IPS-11a (cell line): Measurements from ENCODE around the gene SLC4A3.
A peak's percentile ranks its signal among the peaks of the same experiment; 100 is the strongest.

Source experiments
- H3K4me3 ChIP-seq: one replicate; pipeline ENCODE4 v1.5.1; 2013; ENCODE audit warnings: low read depth, low read length, control low read depth

Gene SLC4A3

GRCh38 chr2:219611866-219612576 lies 15.4 kb upstream of the SLC4A3 start:
- no peak overlapping the region for H3K4me3 ChIP-seq

GRCh38 chr2:219612577-219613286 lies 14.7 kb upstream of the SLC4A3 start:
- no peak overlapping the region for H3K4me3 ChIP-seq

GRCh38 chr2:219613461-219614070 lies 13.9 kb upstream of the SLC4A3 start:
- no peak overlapping the region for H3K4me3 ChIP-seq

GRCh38 chr2:219614076-219614860 lies 13.2 kb upstream of the SLC4A3 start:
- no peak overlapping the region for H3K4me3 ChIP-seq

- no peak overlapping the region for H3K4me3 ChIP-seq
Measured at GRCh38 chr2:219615036-219615435, 12.4 kb upstream of the SLC4A3 start.

- H3K4me3 ChIP-seq = no peak overlapping the region
Measured at GRCh38 chr2:219615894-219616293, 11.5 kb upstream of the SLC4A3 start.

GRCh38 chr2:219616550-219616949 lies 10.9 kb upstream of the SLC4A3 start:
- H3K4me3 ChIP-seq = no peak overlapping the region

- no peak overlapping the region for H3K4me3 ChIP-seq
Measured at GRCh38 chr2:219618733-219619122, 8.7 kb upstream of the SLC4A3 start.

GRCh38 chr2:219619235-219619634 lies 8.2 kb upstream of the SLC4A3 start:
- no peak overlapping the region for H3K4me3 ChIP-seq

GRCh38 chr2:219620546-219620945 lies 6.9 kb upstream of the SLC4A3 start:
- H3K4me3 ChIP-seq = no peak overlapping the region

GRCh38 chr2:219621935-219622334 lies 5.5 kb upstream of the SLC4A3 start:
- no peak overlapping the region for H3K4me3 ChIP-seq

- H3K4me3 ChIP-seq = no peak overlapping the region
Measured at GRCh38 chr2:219622472-219622871, 5.0 kb upstream of the SLC4A3 start.

- H3K4me3 ChIP-seq = no peak overlapping the region
Measured at GRCh38 chr2:219624565-219624964, 2.9 kb upstream of the SLC4A3 start.

GRCh38 chr2:219625179-219625578 lies 2.3 kb upstream of the SLC4A3 start:
- no peak overlapping the region for H3K4me3 ChIP-seq

GRCh38 chr2:219626540-219626939 lies 890 bp upstream of the SLC4A3 start:
- H3K4me3 ChIP-seq = no peak overlapping the region

- H3K4me3 ChIP-seq = peak overlapping the region; percentile 35
Measured at GRCh38 chr2:219628235-219628985, 980 bp downstream of the SLC4A3 start.

GRCh38 chr2:219628986-219629901 lies 1.8 kb downstream of the SLC4A3 start:
- H3K4me3 ChIP-seq = no peak overlapping the region

GRCh38 chr2:219629976-219630695 lies 2.7 kb downstream of the SLC4A3 start:
- no peak overlapping the region for H3K4me3 ChIP-seq
